Endothelial cell of umbilical vein (primary cell): Measurements from ENCODE around the gene BIN2. TPM values are rescaled to one million over a fixed set of nuclear protein-coding genes. Genes with fewer than 3 reads are reported as not detected.

Experiments
- BruUV-seq: library from RNA; stranded (reverse); fragments of 400-500 nt; replicated peaks from 2 replicates; lab custom pipeline; 2021; lab: Mats Ljungman, UMichigan
- CTCF ChIA-PET: fragments of 300-600, 350-600 bp; sonication (Branson Sonifier 250); formaldehyde crosslinking; loops from one replicate; lab custom pipeline; 2021; ENCODE audit warnings: antibody characterized with exemption, inconsistent platforms; lab: Charles Lee
- POLR2A ChIA-PET: fragments of 300-600, 350-600 bp; sonication (Branson Sonifier 250); formaldehyde crosslinking; loops from one replicate; lab custom pipeline; 2021; ENCODE audit warnings: antibody characterized with exemption, inconsistent platforms; lab: Charles Lee
- DNase-seq: peaks from one replicate; pipeline ENCODE4 v3.0.0-alpha.2; 2011; ENCODE audit warnings: low read depth, low spot score
- FAIRE-seq: peaks from 2 replicates; lab custom pipeline; 2011; peaks lifted over from hg19 to GRCh38; lab: Jason Lieb, UNC
- H2AFZ ChIP-seq: 2 replicates; pipeline ENCODE4 v1.6.0; 2012; ENCODE audit warnings: low read depth, low read length, control low read depth, inconsistent platforms
- H3K27ac ChIP-seq: 2 replicates; pipeline ENCODE4 v1.5.1; 2011; ENCODE audit warnings: low read depth, mild to moderate bottlenecking, control low read depth, low read length, moderate library complexity; ENCODE audit not compliant: insufficient read depth
- H3K27me3 ChIP-seq, 2 experiments: 2 replicates each; pipeline versions ENCODE4 v1.6.0 to v1.6.1; 2011; ENCODE audit warnings: low read length in 2 of 2, mixed read lengths in 1 of 2; ENCODE audit not compliant: control insufficient read depth in 2 of 2, insufficient read depth in 2 of 2
- H3K36me3 ChIP-seq, 2 experiments: 2 replicates in 1 of 2; 3 replicates in 1 of 2; pipeline ENCODE4 v1.5.1; 2011; ENCODE audit warnings: low read length in 2 of 2, mild to moderate bottlenecking in 1 of 2, moderate library complexity in 1 of 2; ENCODE audit not compliant: control insufficient read depth in 2 of 2, insufficient read depth in 2 of 2; ENCODE audit errors: extremely low read depth in 1 of 2
- H3K4me1 ChIP-seq: 3 replicates; pipeline ENCODE4 v1.5.1; 2011; ENCODE audit warnings: mild to moderate bottlenecking, low read length; ENCODE audit not compliant: control insufficient read depth, insufficient read depth; ENCODE audit errors: extremely low read depth
- H3K4me2 ChIP-seq: 2 replicates; pipeline ENCODE4 v1.6.1; 2011; ENCODE audit warnings: low read length, control low read depth, mixed read lengths; ENCODE audit not compliant: insufficient read depth
- H3K4me3 ChIP-seq, 3 experiments: fragments of 200-600 bp in 1 of 3; sonication (generic), shearing (Covaris generic) in 1 of 3; replicated peaks in 1 of 3; 2 replicates each; pipeline ENCODE4 v1.5.1; 2011 to 2016; ENCODE audit warnings: control low read depth in 3 of 3, low read length in 3 of 3, mild to moderate bottlenecking in 2 of 3, inconsistent platforms in 1 of 3, low read depth in 1 of 3, moderate library complexity in 1 of 3; ENCODE audit not compliant: insufficient read depth in 1 of 3
- H3K79me2 ChIP-seq: 2 replicates; pipeline ENCODE4 v1.6.0; 2012; ENCODE audit warnings: low read length, inconsistent platforms; ENCODE audit not compliant: control insufficient read depth, insufficient read depth
- H3K9ac ChIP-seq: replicated peaks from 2 replicates; pipeline ENCODE3; 2011; ENCODE audit warnings: low read length, control low read depth; ENCODE audit not compliant: insufficient read depth; ENCODE audit errors: extremely low read depth
- H3K9me1 ChIP-seq: replicated peaks from 3 replicates; pipeline ENCODE4 v1.6.0; 2011; ENCODE audit warnings: mild to moderate bottlenecking, low read length; ENCODE audit not compliant: control insufficient read depth, insufficient read depth; ENCODE audit errors: extremely low read depth
- H3K9me3 ChIP-seq: replicated peaks from 2 replicates; pipeline ENCODE4 v1.5.1; 2012; ENCODE audit warnings: low read length, inconsistent platforms; ENCODE audit not compliant: control insufficient read depth, insufficient read depth
- H4K20me1 ChIP-seq: replicated peaks from 2 replicates; pipeline ENCODE3; 2011; ENCODE audit warnings: mild to moderate bottlenecking, low read length; ENCODE audit not compliant: control insufficient read depth, insufficient read depth; ENCODE audit errors: extremely low read depth
- EZH2 ChIP-seq: IDR thresholded peaks from 2 replicates; pipeline ENCODE4 v1.6.1; 2012; ENCODE audit warnings: borderline replicate concordance, low read depth, mild to moderate bottlenecking, moderate library complexity, low read length, inconsistent platforms; ENCODE audit not compliant: severe bottlenecking
- FOS ChIP-seq: IDR thresholded peaks from 2 replicates; pipeline ENCODE4 v1.6.1; 2011; ENCODE audit warnings: mild to moderate bottlenecking, low read length, moderate library complexity, borderline replicate concordance; ENCODE audit not compliant: insufficient read depth
- GATA2 ChIP-seq: IDR thresholded peaks from 2 replicates; pipeline ENCODE4 v1.7.0; 2011; ENCODE audit warnings: low read depth, mild to moderate bottlenecking, moderate library complexity, mixed read lengths, low read length; ENCODE audit not compliant: insufficient read length, insufficient read depth
- JUN ChIP-seq: IDR thresholded peaks from 2 replicates; pipeline ENCODE4 v1.6.1; 2011; ENCODE audit warnings: borderline replicate concordance, low read depth; ENCODE audit not compliant: insufficient read length, insufficient read depth
- MYC ChIP-seq: IDR thresholded peaks from one replicate; pipeline ENCODE4 v1.6.1; 2011; ENCODE audit warnings: mild to moderate bottlenecking, low read depth, low read length
- POLR2A ChIP-seq: IDR thresholded peaks from 2 replicates; pipeline ENCODE4 v1.6.1; 2012; ENCODE audit warnings: low read depth, mild to moderate bottlenecking, control low read depth, low read length
- POLR2AphosphoS5 ChIP-seq: IDR thresholded peaks from 2 replicates; pipeline ENCODE4 v1.6.1; 2012; ENCODE audit warnings: low read depth, mild to moderate bottlenecking, control low read depth, low read length, moderate library complexity; ENCODE audit not compliant: insufficient read depth
- dilution Hi-C: fragments of 300-500 bp; cut with MboI; formaldehyde crosslinking; loops from one replicate; pipeline ENCODE4 v1.15.0; 2019; ENCODE audit warnings: low sequenced_read_pairs; ENCODE audit not compliant: extremely low pct_ligation_motif_present
- intact Hi-C: fragments of 100-400 bp; cut with micrococcal nuclease; formaldehyde crosslinking; loops from one replicate; pipeline ENCODE4 v1.10.0; 2022
- polyA plus RNA-seq, 4 experiments: library from polyadenylated mRNA; depleted of rRNA in 3 of 4; stranded (reverse) in 3 of 4; unstranded in 1 of 4; fragments of >200 nt; gene quantifications; 2 replicates each; pipeline versions ENCODE4 v1.2.1 to v1.2.3, GENCODE V29; 2011 to 2012; ENCODE audit warnings: missing spikeins in 1 of 4
- total RNA-seq: library from RNA; stranded (reverse); gene quantifications from 2 replicates; pipeline ENCODE4 v1.2.3, GENCODE V29; 2021
- TF ChIP-seq, protein P1 (sequence below): IDR thresholded peaks from 2 replicates; pipeline ENCODE4 v1.6.1; 2011; ENCODE audit not compliant: insufficient read depth, insufficient read length
- TF ChIP-seq, protein P2 (sequence below), 2 donors: IDR thresholded peaks; 1 replicate in 1 of 2; 2 replicates in 1 of 2; pipeline ENCODE4 v1.5.1; 2011; ENCODE audit warnings: low read length in 2 of 2, mild to moderate bottlenecking in 2 of 2, moderate library complexity in 2 of 2, control low read depth in 1 of 2, inconsistent platforms in 1 of 2, low read depth in 1 of 2; ENCODE audit not compliant: insufficient read depth in 1 of 2; ENCODE audit errors: extremely low read depth in 1 of 2

Gene BIN2
- total and polyA plus RNA-seq, 2 donors (not counting 3 experiments of a cell fraction or from before 2014, with no cell fraction given): not detected

DNA sequence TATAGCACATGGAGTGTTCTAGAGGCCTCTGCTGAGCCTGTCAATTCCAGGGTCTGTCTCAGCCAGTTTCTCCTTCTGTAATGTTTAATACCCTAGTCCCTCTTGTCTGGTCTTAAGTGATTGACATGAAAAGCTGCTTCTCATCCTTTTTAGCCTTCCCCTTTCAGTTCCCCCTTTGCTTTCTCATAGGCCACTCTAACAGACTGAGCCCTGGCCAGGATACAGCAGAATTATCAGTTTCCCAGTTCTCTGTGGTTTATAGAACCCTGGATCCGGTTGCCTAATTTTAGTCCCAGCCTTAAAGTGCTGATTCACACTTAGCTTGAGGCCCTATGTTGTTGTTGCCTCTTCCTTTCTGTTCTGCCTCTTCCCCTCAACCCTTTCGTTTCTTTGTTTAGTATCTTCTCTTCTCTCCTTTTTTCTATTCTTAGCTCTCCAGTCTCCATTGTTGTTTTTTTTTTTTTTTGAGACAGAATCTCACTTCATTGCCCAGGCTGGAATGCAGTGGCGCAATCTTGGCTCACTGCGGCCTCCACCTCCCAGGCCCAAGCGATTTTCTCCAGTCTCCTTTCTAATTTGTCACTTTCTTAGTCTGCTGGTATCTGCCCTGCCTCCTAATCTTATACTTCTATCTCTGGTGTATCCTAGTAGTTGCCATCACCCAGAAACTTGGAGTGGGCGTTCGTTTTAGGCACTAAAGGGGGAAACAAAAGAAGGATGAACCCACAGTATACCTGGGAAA is 2.9 kb upstream of the BIN2 start:
- no peak overlapping the region for H3K4me2 ChIP-seq
- no peaks in the 10 kb centered on the region for H3K9me3 ChIP-seq
- FAIRE-seq (no peak), DNase-seq (peak; percentile 26)
- H3K4me1 ChIP-seq: no peaks in the 10 kb centered on the region
- no peak for TF ChIP-seq JUN
- TF ChIP-seq POLR2A: no peak
- no peak for TF ChIP-seq MYC
- TF ChIP-seq POLR2AphosphoS5: no peak
- H3K27me3 ChIP-seq: peaks cover 0 to under 1% of the 10 kb centered on the region in 2 experiments
- CTCF ChIA-PET: interaction anchor here (1.7 kb wide), 1 partner anchor 14 kb away, joined by 7 read pairs; no protein-coding TSS in a partner anchor
- dilution Hi-C loops (no loop called here), intact Hi-C loops (no loop called here)
- POLR2A ChIA-PET: no interaction called here
- no peak overlapping the region for H3K27ac ChIP-seq
- H2AFZ ChIP-seq: peak overlapping the region; percentile 85
- H3K9ac ChIP-seq: no peak overlapping the region
- no peaks in the 10 kb centered on the region for H3K9me1 ChIP-seq
- H3K79me2 ChIP-seq: no peaks in the 10 kb centered on the region
- no peaks in the 10 kb centered on the region for H4K20me1 ChIP-seq
- H3K4me3 ChIP-seq: no peak overlapping the region
- H3K36me3 ChIP-seq: no peaks in the 10 kb centered on the region
- no TSS peak for BruUV-seq

DNA sequence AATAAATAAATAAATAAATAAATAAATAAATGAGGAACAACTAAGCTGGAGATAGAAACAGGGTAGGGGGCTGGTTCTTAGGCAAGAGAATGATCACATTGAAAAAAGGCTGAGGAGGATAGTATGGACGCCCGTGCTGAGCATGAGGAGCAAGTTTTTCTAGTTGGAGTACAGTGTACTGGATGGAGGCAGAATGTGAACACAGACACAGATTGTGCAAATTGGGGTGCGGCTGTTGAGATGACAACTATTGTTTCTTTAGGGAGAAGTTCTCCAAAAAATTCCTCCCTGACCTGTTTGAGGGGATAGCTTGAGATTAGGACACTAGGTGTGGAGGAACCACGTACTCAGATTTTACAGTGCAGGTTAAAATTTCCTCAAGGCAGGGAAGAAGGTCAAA is 979 bp upstream of the BIN2 start:
- POLR2A ChIA-PET: no interaction called here

More for the DNA sequence above, 979 bp upstream of the BIN2 start:
- H3K79me2 ChIP-seq: no peaks in the 10 kb centered on the region
- no peak overlapping the region for H3K4me2 ChIP-seq
- no peaks in the 10 kb centered on the region for H3K4me1 ChIP-seq
- TF ChIP-seq, protein P1, sequence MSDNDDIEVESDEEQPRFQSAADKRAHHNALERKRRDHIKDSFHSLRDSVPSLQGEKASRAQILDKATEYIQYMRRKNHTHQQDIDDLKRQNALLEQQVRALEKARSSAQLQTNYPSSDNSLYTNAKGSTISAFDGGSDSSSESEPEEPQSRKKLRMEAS: no peak
- no peak for TF ChIP-seq GATA2
- TF ChIP-seq POLR2AphosphoS5: no peak
- TF ChIP-seq, protein P2, sequence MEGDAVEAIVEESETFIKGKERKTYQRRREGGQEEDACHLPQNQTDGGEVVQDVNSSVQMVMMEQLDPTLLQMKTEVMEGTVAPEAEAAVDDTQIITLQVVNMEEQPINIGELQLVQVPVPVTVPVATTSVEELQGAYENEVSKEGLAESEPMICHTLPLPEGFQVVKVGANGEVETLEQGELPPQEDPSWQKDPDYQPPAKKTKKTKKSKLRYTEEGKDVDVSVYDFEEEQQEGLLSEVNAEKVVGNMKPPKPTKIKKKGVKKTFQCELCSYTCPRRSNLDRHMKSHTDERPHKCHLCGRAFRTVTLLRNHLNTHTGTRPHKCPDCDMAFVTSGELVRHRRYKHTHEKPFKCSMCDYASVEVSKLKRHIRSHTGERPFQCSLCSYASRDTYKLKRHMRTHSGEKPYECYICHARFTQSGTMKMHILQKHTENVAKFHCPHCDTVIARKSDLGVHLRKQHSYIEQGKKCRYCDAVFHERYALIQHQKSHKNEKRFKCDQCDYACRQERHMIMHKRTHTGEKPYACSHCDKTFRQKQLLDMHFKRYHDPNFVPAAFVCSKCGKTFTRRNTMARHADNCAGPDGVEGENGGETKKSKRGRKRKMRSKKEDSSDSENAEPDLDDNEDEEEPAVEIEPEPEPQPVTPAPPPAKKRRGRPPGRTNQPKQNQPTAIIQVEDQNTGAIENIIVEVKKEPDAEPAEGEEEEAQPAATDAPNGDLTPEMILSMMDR (IDR thresholded peaks at IDR 0.05; ENCODE audit: extremely low read depth in 1 of 2, insufficient read depth in 1 of 2, low read depth in 1 of 2, low read length in 2 of 2): no peak
- no peak for TF ChIP-seq MYC
- no peak for TF ChIP-seq FOS
- no peak for TF ChIP-seq EZH2
- no peak for TF ChIP-seq JUN
- no peak for TF ChIP-seq POLR2A
- H4K20me1 ChIP-seq: no peaks in the 10 kb centered on the region
- CTCF ChIA-PET: interaction anchor here (1.1 kb wide), 1 partner anchor 16 kb away, joined by 3 read pairs; no protein-coding TSS in a partner anchor
- no TSS peak for BruUV-seq
- no peak overlapping the region for H3K4me3 ChIP-seq
- H3K9me3 ChIP-seq: no peaks in the 10 kb centered on the region
- dilution Hi-C loops (no loop called here), intact Hi-C loops (no loop called here)
- no peak overlapping the region for H3K27ac ChIP-seq
- H3K27me3 ChIP-seq: peaks cover 0 to 2% of the 10 kb centered on the region in 2 experiments
- DNase-seq (no peak), FAIRE-seq (no peak)
- H3K9me1 ChIP-seq: no peaks in the 10 kb centered on the region
- H3K9ac ChIP-seq: no peak overlapping the region
- H2AFZ ChIP-seq: no peak overlapping the region
- H3K36me3 ChIP-seq: no peaks in the 10 kb centered on the region
